Activated T-helper 9 cell treated with anti-CD3 and anti-CD28 coated beads, Interleukin-2, amount 50 U/mL, for 16 hours (primary cell): ENCODE results near the gene PPM1D.
"Not testable (repeated sequence)": the region's sequence is repeated elsewhere in the genome, so short reads cannot be mapped to it uniquely, and the experiment has no call there.

Source experiments
- DNase-seq: peaks from one replicate; pipeline ENCODE4 v3.0.0-alpha.2; 2020; ENCODE audit warnings: low read depth

Gene PPM1D

GRCh38 chr17:60674637-60675036 is 74.6 kb downstream of the PPM1D start:
- not testable (repeated sequence) for DNase-seq

GRCh38 chr17:60675997-60676396 is 76.0 kb downstream of the PPM1D start:
- no peak for DNase-seq

GRCh38 chr17:60676758-60677307 is 76.8 kb downstream of the PPM1D start:
- no peak for DNase-seq

GRCh38 chr17:60677308-60678117 is 77.5 kb downstream of the PPM1D start, which contains the start of gene BCAS3:
Gene BCAS3, plus strand, starts transcription at chr17:60677851.
- peak; percentile 94 for DNase-seq

GRCh38 chr17:60678118-60678444 is 78.1 kb downstream of the PPM1D start:
- DNase-seq = no peak

GRCh38 chr17:60679287-60679686 is 79.3 kb downstream of the PPM1D start:
- no peak for DNase-seq

- no peak for DNase-seq
Observed at GRCh38 chr17:60680754-60681153, 80.8 kb downstream of the PPM1D start.

GRCh38 chr17:60685437-60685836 is 85.4 kb downstream of the PPM1D start:
- no peak for DNase-seq

- no peak for DNase-seq
Observed at GRCh38 chr17:60695960-60696359, 96.0 kb downstream of the PPM1D start.

GRCh38 chr17:60699090-60699489 is 99.1 kb downstream of the PPM1D start:
- no peak for DNase-seq

GRCh38 chr17:60704170-60704569 is 104.2 kb downstream of the PPM1D start:
- DNase-seq = no peak

GRCh38 chr17:60712675-60713074 is 112.7 kb downstream of the PPM1D start:
- no peak for DNase-seq

GRCh38 chr17:60713608-60714007 is 113.6 kb downstream of the PPM1D start:
- no peak for DNase-seq
